Caco-2 (cell line): Measurements from ENCODE around the gene KIF4A. TPM values are rescaled to one million over a fixed set of nuclear protein-coding genes. Genes with fewer than 3 reads are reported as not detected.

Experiments
- BruUV-seq: library from RNA; stranded (reverse); fragments of 400-500 nt; replicated peaks from 2 replicates; lab custom pipeline; 2021; lab: Mats Ljungman, UMichigan
- CTCF ChIA-PET: fragments of 300-600 bp; sonication (Branson Sonifier 250); formaldehyde crosslinking; loops from one replicate; lab custom pipeline; 2022; ENCODE audit warnings: antibody characterized with exemption; lab: Charles Lee
- POLR2A ChIA-PET: fragments of 300-600 bp; sonication (Branson Sonifier 250); formaldehyde crosslinking; loops from one replicate; lab custom pipeline; 2022; ENCODE audit warnings: antibody characterized with exemption; lab: Charles Lee
- DNase-seq, 2 experiments: peaks; one replicate each; pipeline versions ENCODE4 v3.0.0 to v3.0.0-alpha.2; 2020 to 2022
- H3K27me3 ChIP-seq: replicated peaks from 2 replicates; pipeline ENCODE4 v1.6.0; 2011; ENCODE audit warnings: low read length; ENCODE audit not compliant: control insufficient read depth, insufficient read depth
- H3K36me3 ChIP-seq: 2 replicates; pipeline ENCODE4 v1.5.1; 2011; ENCODE audit warnings: low read length; ENCODE audit not compliant: control insufficient read depth, insufficient read depth
- H3K4me1 ChIP-seq: fragments of 250-450 bp; sonication (Bioruptor Pico); 2 replicates; pipeline ENCODE4 v1.5.1; 2020; ENCODE audit warnings: mild to moderate bottlenecking
- H3K4me3 ChIP-seq: 2 replicates; pipeline ENCODE4 v1.5.1; 2011; ENCODE audit warnings: low read depth, mild to moderate bottlenecking, control low read depth, low read length
- H3K9me3 ChIP-seq: fragments of 250-450 bp; sonication (Bioruptor Pico); 2 replicates; pipeline ENCODE4 v1.5.1; 2020; ENCODE audit warnings: mild to moderate bottlenecking, moderate library complexity
- H3K27ac Mint-ChIP-seq: one replicate; pipeline ENCODE4 v1.8.0; 2022; ENCODE audit warnings: mixed read lengths; ENCODE audit not compliant: unreplicated experiment
- H3K27me3 Mint-ChIP-seq: one replicate; pipeline ENCODE4 v1.8.0; 2022; ENCODE audit warnings: mixed read lengths; ENCODE audit not compliant: insufficient read depth, unreplicated experiment
- H3K36me3 Mint-ChIP-seq: one replicate; pipeline ENCODE4 v1.8.0; 2022; ENCODE audit warnings: mild to moderate bottlenecking, mixed read lengths; ENCODE audit not compliant: insufficient read depth, unreplicated experiment
- H3K4me1 Mint-ChIP-seq: one replicate; pipeline ENCODE4 v1.8.0; 2022; ENCODE audit warnings: low read depth, mixed read lengths; ENCODE audit not compliant: unreplicated experiment
- H3K4me3 Mint-ChIP-seq: one replicate; pipeline ENCODE4 v1.8.0; 2022; ENCODE audit warnings: mild to moderate bottlenecking, moderate library complexity, mixed read lengths; ENCODE audit not compliant: unreplicated experiment
- H3K9me3 Mint-ChIP-seq: one replicate; pipeline ENCODE4 v1.8.0; 2022; ENCODE audit warnings: mixed read lengths; ENCODE audit not compliant: unreplicated experiment
- CTCF ChIP-seq, 2 experiments: fragments of 200-600 bp in 1 of 2; IDR thresholded peaks; 1 replicate in 1 of 2; 2 replicates in 1 of 2; pipeline versions ENCODE4 v1.5.1 to v1.8.0; 2011 to 2022; ENCODE audit warnings: antibody characterized with exemption in 1 of 2, control low read depth in 1 of 2, inconsistent platforms in 1 of 2, low read depth in 1 of 2, low read length in 1 of 2, mild to moderate bottlenecking in 1 of 2, moderate library complexity in 1 of 2; ENCODE audit not compliant: insufficient read depth in 1 of 2, severe bottlenecking in 1 of 2, unreplicated experiment in 1 of 2
- intact Hi-C: fragments of 100-400 bp; cut with micrococcal nuclease; formaldehyde crosslinking; loops from one replicate; pipeline ENCODE4 v1.10.0; 2022; ENCODE audit not compliant: unreplicated experiment
- total RNA-seq: library from RNA; stranded (reverse); gene quantifications from 2 replicates; pipeline ENCODE4 v1.2.3, GENCODE V29; 2022

KIF4A gene
- total RNA-seq, 1 experiment from 2014 or later = 39.6 TPM

- CTCF ChIA-PET = no interaction called here
- no peaks in the 10 kb centered on the region for H3K9me3 ChIP-seq
- Mint-ChIP-seq H3K9me3 (no peaks in the 10 kb centered on the region), H3K4me1 (peaks cover 6% of the 10 kb centered on the region), H3K36me3 (peaks cover 24% of the 10 kb centered on the region), H3K27ac (no peak overlapping the region), H3K4me3 (no peak overlapping the region), H3K27me3 (no peaks in the 10 kb centered on the region)
- no peaks in the 10 kb centered on the region for H3K4me1 ChIP-seq
- H3K36me3 ChIP-seq = no peaks in the 10 kb centered on the region; the same call in 1 of the 2 replicates
- no peaks in the 10 kb centered on the region for H3K27me3 ChIP-seq
- intact Hi-C loops = no loop called here
- TF ChIP-seq CTCF (IDR thresholded peaks at IDR 0.05; ENCODE audit: insufficient read depth in 1 of 2, low read depth in 1 of 2, low read length in 1 of 2, severe bottlenecking in 1 of 2, unreplicated experiment in 1 of 2) = no peak
- no peak for DNase-seq
- POLR2A ChIA-PET = no interaction called here
- H3K4me3 ChIP-seq = no peak overlapping the region
- no TSS peak for BruUV-seq
Observed at GRCh38 chrX:70466968-70467367, 177.1 kb downstream of the KIF4A start.

- ChIA-PET POLR2A (no interaction called here), CTCF (no interaction called here)
- Mint-ChIP-seq H3K27ac (no peak overlapping the region), H3K4me1 (peaks cover 7% of the 10 kb centered on the region), H3K4me3 (no peak overlapping the region), H3K27me3 (no peaks in the 10 kb centered on the region), H3K36me3 (peaks cover 28% of the 10 kb centered on the region), H3K9me3 (no peaks in the 10 kb centered on the region)
- no peaks in the 10 kb centered on the region; the same call in 1 of the 2 replicates for H3K36me3 ChIP-seq
- no TSS peak for BruUV-seq
- no peak for TF ChIP-seq CTCF (IDR thresholded peaks at IDR 0.05; ENCODE audit: insufficient read depth in 1 of 2, low read depth in 1 of 2, low read length in 1 of 2, severe bottlenecking in 1 of 2, unreplicated experiment in 1 of 2)
- intact Hi-C loops = no loop called here
- H3K9me3 ChIP-seq = no peaks in the 10 kb centered on the region
- no peak for DNase-seq
- H3K27me3 ChIP-seq = no peaks in the 10 kb centered on the region
- H3K4me3 ChIP-seq = no peak overlapping the region
- no peaks in the 10 kb centered on the region for H3K4me1 ChIP-seq
Observed at GRCh38 chrX:70468709-70469108, 178.8 kb downstream of the KIF4A start.

Other genes starting within 250 kb of the KIF4A start
- not detected in 2 replicates for gene AWAT2, start 240.2 kb upstream of the KIF4A start, total RNA-seq
- not detected in 2 replicates for gene OTUD6A, start 227.6 kb upstream of the KIF4A start, total RNA-seq
- gene IGBP1, start 156.7 kb upstream of the KIF4A start, total RNA-seq = 41.6 and 44.7 TPM in 2 replicates
- gene DGAT2L6, start 112.6 kb upstream of the KIF4A start, total RNA-seq = not detected in 2 replicates
- gene AWAT1, start 55.4 kb upstream of the KIF4A start, total RNA-seq = not detected in 2 replicates
- 0.18 TPM in 1 of 2 replicates, not detected in the other for gene P2RY4, start 29.9 kb upstream of the KIF4A start, total RNA-seq
- not detected in 2 replicates for gene ARR3, start 21.8 kb upstream of the KIF4A start, total RNA-seq
- not detected in 2 replicates for gene RAB41, start 7.9 kb upstream of the KIF4A start, total RNA-seq
- gene PDZD11, start 177 bp upstream of the KIF4A start, total RNA-seq = 44.4 and 45.0 TPM in 2 replicates
- 1.9 and 2.2 TPM in 2 replicates for gene GDPD2, start 133.2 kb downstream of the KIF4A start, total RNA-seq
- gene DLG3, start 154.7 kb downstream of the KIF4A start, total RNA-seq = 56.9 and 58.5 TPM in 2 replicates